Esophagus squamous epithelium (tissue), 5 donors: ENCODE data around the gene PITPNM3. TPM values are rescaled to one million over a fixed set of nuclear protein-coding genes. Genes with fewer than 3 reads are reported as not detected.

ENCODE experiments used
- DNase-seq: peaks from one replicate; lab custom pipeline; 2025; lab: John Stamatoyannopoulos, UW
- H3K27ac ChIP-seq, 4 donors: fragments of 200-600 bp; sonication (generic); one replicate each; pipeline ENCODE4 v1.5.1; 2016 to 2019; ENCODE audit warnings: mild to moderate bottlenecking in 1 of 4
- H3K27me3 ChIP-seq, 4 donors: fragments of 200-600 bp; sonication (generic); 1 replicate in 3 of 4; 2 replicates in 1 of 4; pipeline versions ENCODE4 v1.5.1 to v1.6.0; 2017 to 2021; ENCODE audit warnings: antibody characterized with exemption in 1 of 4
- H3K36me3 ChIP-seq, 3 donors: fragments of 200-600 bp; sonication (generic); one replicate each; pipeline ENCODE4 v1.5.1; 2016 to 2019
- H3K4me1 ChIP-seq, 3 donors: fragments of 200-600 bp; sonication (generic); one replicate each; pipeline ENCODE4 v1.5.1; 2017 to 2019
- H3K4me3 ChIP-seq, 4 donors: fragments of 200-600 bp; sonication (generic); 1 replicate in 3 of 4; 2 replicates in 1 of 4; pipeline ENCODE4 v1.5.1; 2016 to 2019; ENCODE audit warnings: mild to moderate bottlenecking in 2 of 4, moderate library complexity in 1 of 4
- H3K9me3 ChIP-seq, 3 donors: fragments of 200-600 bp; sonication (generic); one replicate each; pipeline ENCODE4 v1.5.1; 2016 to 2019
- POLR2A ChIP-seq, 4 donors: fragments of 450-650 bp; IDR thresholded peaks; one replicate each; pipeline ENCODE4 v1.6.1; 2017; ENCODE audit warnings: antibody characterized with exemption in 4 of 4, mild to moderate bottlenecking in 4 of 4, moderate library complexity in 3 of 4
- WGBS, 2 donors: methylation state at CpG; one replicate each; pipeline ENCODE4 v1.1.5; 2018; 5-methylcytosine and 5-hydroxymethylcytosine counted together
- intact Hi-C: fragments of 100-400 bp; cut with DNase I; formaldehyde crosslinking; loops from one replicate; pipeline ENCODE4 v1.15.0; 2022
- total RNA-seq, 4 donors: library from RNA; depleted of rRNA; stranded (reverse); fragments of >200 nt; gene quantifications; one replicate each; pipeline ENCODE4 v1.1.0, GENCODE V29; 2016
- TF ChIP-seq, protein P1 (sequence below), 6 experiments: fragments of 450-650 bp in 4 of 6; fragments of 200-600 bp in 2 of 6; sonication (generic) in 2 of 6; IDR thresholded peaks; one replicate each; pipeline ENCODE4 v1.5.1; 2016 to 2019; ENCODE audit warnings: antibody characterized with exemption in 6 of 6, mild to moderate bottlenecking in 4 of 6, moderate library complexity in 4 of 6
- donor health status: DM: yes; HTN: yes; CAD: no.

PITPNM3 gene
- total RNA-seq, 4 donors from 2014 or later, result 14.0 to 33.4 (median 21.5) TPM

DNA sequence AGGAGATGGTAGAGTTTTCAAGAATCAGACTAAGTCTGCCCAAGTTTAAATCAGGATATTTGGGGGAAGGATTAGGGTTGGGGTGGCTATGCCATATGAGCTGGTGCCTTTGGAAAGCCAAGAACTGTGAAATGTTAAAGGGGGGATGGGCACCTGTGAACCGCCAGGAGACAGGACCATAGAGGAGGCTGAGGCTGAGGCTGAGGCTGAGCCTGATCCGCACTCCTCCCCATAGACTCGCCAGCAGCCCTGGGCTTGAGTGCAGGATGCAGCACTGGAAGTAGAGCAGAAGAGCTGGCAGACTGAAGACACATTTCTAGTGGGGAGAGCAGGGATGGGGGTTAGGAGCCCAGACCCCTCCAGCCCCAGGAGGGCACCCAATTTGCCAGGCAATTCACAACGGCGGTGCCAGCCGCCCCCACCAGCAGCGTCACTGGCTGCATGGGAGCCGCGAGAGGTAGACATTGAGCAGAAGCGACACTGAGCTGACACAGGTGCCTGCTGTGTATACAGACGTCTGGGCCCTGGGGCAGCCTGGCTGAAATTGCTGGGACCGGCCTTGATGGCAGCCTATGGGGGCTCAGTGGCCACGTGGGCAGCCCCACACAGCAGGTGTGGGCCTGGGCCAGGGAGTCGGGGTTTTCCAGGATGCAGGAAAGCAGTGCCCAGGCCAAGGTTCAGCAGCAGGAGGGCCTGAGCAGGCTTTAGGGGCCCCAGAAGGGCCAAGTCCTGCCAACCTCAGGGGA lies 102.9 kb downstream of the PITPNM3 start:
- intact Hi-C loops, result no loop called here
- Histone ChIP-seq H3K9me3 (no peaks in the 10 kb centered on the region), H3K27ac (no peak overlapping the region), H3K27me3 (no peaks in the 10 kb centered on the region), H3K36me3 (peaks cover 0 to 44% (median 0%) of the 10 kb centered on the region in 3 donors), H3K4me1 (peaks cover 10 to 34% (median 12%) of the 10 kb centered on the region in 3 donors), H3K4me3 (no peak overlapping the region)
- DNase-seq, result no peak
- WGBS, 2 donors, result 68 to 87% methylated on average over 4 to 6 of the region's 14 CpGs
- TF ChIP-seq POLR2A (IDR thresholded peaks at IDR 0.05), result no peak
- TF ChIP-seq, protein P1, sequence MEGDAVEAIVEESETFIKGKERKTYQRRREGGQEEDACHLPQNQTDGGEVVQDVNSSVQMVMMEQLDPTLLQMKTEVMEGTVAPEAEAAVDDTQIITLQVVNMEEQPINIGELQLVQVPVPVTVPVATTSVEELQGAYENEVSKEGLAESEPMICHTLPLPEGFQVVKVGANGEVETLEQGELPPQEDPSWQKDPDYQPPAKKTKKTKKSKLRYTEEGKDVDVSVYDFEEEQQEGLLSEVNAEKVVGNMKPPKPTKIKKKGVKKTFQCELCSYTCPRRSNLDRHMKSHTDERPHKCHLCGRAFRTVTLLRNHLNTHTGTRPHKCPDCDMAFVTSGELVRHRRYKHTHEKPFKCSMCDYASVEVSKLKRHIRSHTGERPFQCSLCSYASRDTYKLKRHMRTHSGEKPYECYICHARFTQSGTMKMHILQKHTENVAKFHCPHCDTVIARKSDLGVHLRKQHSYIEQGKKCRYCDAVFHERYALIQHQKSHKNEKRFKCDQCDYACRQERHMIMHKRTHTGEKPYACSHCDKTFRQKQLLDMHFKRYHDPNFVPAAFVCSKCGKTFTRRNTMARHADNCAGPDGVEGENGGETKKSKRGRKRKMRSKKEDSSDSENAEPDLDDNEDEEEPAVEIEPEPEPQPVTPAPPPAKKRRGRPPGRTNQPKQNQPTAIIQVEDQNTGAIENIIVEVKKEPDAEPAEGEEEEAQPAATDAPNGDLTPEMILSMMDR (IDR thresholded peaks at IDR 0.05), result no peak

GRCh38 chr17:6452471-6453266 lies 103.7 kb downstream of the PITPNM3 start:
- WGBS, 2 donors, result 80 to 82% methylated on average over 9 to 10 of the region's 10 CpGs
- H3K27ac ChIP-seq, result no peak overlapping the region
- H3K9me3 ChIP-seq, result no peaks in the 10 kb centered on the region
- H3K36me3 ChIP-seq, result peaks cover 0 to 50% (median 0%) of the 10 kb centered on the region in 3 donors
- H3K4me1 ChIP-seq, result peaks cover 10 to 26% (median 10%) of the 10 kb centered on the region in 3 donors
- no peak for DNase-seq
- intact Hi-C loops, result no loop called here
- TF ChIP-seq POLR2A (IDR thresholded peaks at IDR 0.05), result no peak
- TF ChIP-seq, protein P1 (IDR thresholded peaks at IDR 0.05), result no peak
- no peak overlapping the region for H3K4me3 ChIP-seq
- no peaks in the 10 kb centered on the region for H3K27me3 ChIP-seq

GRCh38 chr17:6450926-6451832 lies 105.2 kb downstream of the PITPNM3 start:
- no peak for DNase-seq
- Histone ChIP-seq H3K27ac (no peak overlapping the region), H3K4me1 (peaks cover 5 to 16% (median 7%) of the 10 kb centered on the region in 3 donors), H3K9me3 (no peaks in the 10 kb centered on the region), H3K4me3 (no peak overlapping the region), H3K36me3 (peaks cover 0 to 55% (median 0%) of the 10 kb centered on the region in 3 donors), H3K27me3 (no peaks in the 10 kb centered on the region)
- WGBS, 2 donors, result 45 to 46% methylated on average over 12 of the region's 12 CpGs
- TF ChIP-seq POLR2A (IDR thresholded peaks at IDR 0.05), result no peak
- TF ChIP-seq, protein P1 (IDR thresholded peaks at IDR 0.05), result no peak
- intact Hi-C loops, result no loop called here

- no peak overlapping the region for H3K4me3 ChIP-seq
- TF ChIP-seq POLR2A (IDR thresholded peaks at IDR 0.05), result no peak
- TF ChIP-seq, protein P1 (IDR thresholded peaks at IDR 0.05), result no peak
- H3K36me3 ChIP-seq, result peaks cover 0 to 49% (median 0%) of the 10 kb centered on the region in 3 donors
- intact Hi-C loops, result no loop called here
- H3K27me3 ChIP-seq, result no peaks in the 10 kb centered on the region
- peaks cover 6 to 8% (median 7%) of the 10 kb centered on the region in 3 donors for H3K4me1 ChIP-seq
- 90 to 93% methylated on average over 2 of the region's 6 CpGs for WGBS, 2 donors
- H3K9me3 ChIP-seq, result no peaks in the 10 kb centered on the region
- no peak for DNase-seq
- no peak overlapping the region for H3K27ac ChIP-seq
Observed at GRCh38 chr17:6449307-6449706, 107.0 kb downstream of the PITPNM3 start.
